HG03103 (cell line): ENCODE measurements around the gene FOS.

Experiments
- ATAC-seq: cut with Tn5 transposase; IDR thresholded peaks from one replicate; pipeline ENCODE4 v1.9.1; 2021; ENCODE audit warnings: low read depth; ENCODE audit not compliant: unreplicated experiment

Gene FOS

DNA sequence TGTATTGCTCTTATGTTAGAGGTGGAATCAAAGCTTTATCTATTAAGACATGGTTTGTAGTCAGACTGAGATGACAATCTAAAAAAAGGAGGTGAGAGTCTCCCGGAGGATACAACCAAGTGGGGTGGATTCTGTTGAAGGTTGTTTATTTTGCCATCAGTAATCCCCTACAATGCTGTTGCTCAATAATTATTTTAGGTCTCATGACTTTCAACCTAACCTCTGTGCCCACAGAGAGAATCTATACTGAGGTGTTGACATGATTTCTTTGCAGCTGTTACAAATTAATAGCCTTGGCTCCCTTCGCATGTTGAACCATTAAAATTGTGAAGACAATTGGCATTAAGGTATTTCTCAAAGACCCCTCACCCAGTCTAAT is 28.7 kb upstream of the FOS start:
- ATAC-seq, result no peak

GRCh38 chr14:75250800-75251199 is 27.8 kb upstream of the FOS start:
- no peak for ATAC-seq

GRCh38 chr14:75252254-75252837 is 26.3 kb upstream of the FOS start:
- ATAC-seq, result no peak

DNA sequence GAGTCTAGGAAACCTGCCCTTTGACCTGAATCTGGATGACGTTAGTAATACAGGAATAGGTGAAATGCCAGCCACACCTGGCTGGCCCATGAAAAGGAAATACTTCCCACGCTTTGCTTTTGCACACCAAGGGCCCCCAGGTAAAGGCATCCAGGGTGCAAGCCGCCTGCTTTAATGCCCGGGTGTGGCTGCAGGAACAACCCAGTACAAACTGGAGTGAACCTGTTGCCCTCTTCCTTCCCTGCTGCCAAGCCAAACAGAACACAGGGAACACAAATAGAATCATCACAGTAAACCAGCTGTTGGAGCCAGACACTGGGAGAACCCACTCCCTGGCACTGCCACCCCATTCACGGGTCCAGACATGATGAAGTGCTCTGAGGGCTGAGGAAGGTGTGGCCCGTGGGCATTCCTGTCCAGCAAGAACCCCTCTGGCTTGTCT is 24.2 kb upstream of the FOS start:
- no peak for ATAC-seq

GRCh38 chr14:75254901-75255584 is 23.6 kb upstream of the FOS start:
- ATAC-seq, result no peak

DNA sequence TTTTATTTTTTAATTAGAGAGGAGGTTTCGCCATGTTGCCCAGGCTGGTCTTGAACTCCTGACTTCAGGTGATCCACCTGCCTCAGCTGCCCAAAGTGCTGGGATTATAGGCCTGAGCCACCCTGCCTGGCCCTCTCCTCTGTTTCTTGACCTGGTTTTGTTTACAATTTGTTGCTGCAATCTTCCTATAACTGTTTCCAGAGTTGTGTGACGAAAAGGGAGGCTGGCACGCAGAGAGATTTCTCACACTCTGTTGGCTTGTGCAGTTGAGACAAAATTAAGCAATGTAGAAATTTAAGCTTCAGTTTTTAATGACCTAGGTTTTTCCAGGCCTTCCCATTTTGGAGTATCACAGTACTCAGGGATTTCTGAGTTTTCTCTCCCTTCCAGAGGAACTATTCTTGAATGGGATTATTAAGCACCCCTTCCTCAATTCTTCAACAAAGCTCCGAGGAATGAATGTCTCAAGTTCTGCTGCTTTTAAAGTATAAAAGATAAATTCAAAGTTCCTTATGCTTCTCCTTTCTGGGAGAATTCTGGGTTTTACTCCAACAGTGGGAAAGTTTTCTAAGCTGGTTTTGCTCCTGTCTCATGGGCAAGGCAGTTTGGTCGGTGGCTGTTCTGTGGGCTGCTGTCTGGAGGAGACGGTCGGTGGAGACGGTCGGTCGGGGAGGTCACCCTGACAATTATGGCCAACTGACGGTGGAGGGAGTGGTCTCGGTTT is 20.4 kb upstream of the FOS start:
- no peak for ATAC-seq

GRCh38 chr14:75258803-75259509 is 19.7 kb upstream of the FOS start:
- peak; percentile 97 for ATAC-seq

GRCh38 chr14:75259510-75259855 is 19.1 kb upstream of the FOS start:
- ATAC-seq, result no peak

DNA sequence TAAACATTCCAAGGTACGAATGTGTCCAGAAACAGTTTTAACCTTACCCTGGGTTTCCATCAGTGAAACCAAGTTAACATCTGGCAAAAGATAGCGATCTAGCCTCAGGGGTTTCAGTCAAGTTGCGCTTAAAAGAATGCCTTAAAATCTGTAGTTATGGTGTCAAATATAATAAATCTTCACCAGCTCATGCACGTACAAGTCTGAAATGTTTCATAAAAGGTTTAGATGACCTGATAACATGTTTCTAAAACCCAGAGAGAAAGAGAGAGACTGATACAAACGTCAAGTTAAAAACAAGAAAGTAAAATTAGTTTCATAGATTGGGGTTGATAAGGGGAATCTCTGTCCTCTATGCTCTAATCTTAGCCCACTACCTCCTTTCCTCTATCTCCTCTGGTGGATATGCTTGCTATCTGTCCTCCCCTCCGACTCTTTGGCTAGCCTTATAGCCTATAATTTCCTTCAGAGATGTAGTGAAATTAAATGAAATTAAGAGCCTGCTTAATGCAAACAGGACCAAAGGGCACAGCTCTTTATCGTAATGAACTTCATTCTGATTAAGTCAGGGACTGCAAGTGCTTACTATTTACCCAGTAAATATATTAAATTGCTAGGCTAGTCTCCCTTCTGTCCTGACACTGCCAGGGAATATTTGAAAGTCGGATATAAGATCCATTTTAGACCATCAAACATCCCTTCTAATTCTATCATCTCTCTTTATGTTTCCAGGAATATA is 18.4 kb upstream of the FOS start:
- ATAC-seq, result no peak

GRCh38 chr14:75261820-75262219 is 16.8 kb upstream of the FOS start:
- ATAC-seq, result no peak

GRCh38 chr14:75262641-75263040 is 16.0 kb upstream of the FOS start:
- ATAC-seq, result no peak

GRCh38 chr14:75264036-75264435 is 14.6 kb upstream of the FOS start:
- no peak for ATAC-seq

- no peak for ATAC-seq
Observed at GRCh38 chr14:75267141-75267721, 11.4 kb upstream of the FOS start.

DNA sequence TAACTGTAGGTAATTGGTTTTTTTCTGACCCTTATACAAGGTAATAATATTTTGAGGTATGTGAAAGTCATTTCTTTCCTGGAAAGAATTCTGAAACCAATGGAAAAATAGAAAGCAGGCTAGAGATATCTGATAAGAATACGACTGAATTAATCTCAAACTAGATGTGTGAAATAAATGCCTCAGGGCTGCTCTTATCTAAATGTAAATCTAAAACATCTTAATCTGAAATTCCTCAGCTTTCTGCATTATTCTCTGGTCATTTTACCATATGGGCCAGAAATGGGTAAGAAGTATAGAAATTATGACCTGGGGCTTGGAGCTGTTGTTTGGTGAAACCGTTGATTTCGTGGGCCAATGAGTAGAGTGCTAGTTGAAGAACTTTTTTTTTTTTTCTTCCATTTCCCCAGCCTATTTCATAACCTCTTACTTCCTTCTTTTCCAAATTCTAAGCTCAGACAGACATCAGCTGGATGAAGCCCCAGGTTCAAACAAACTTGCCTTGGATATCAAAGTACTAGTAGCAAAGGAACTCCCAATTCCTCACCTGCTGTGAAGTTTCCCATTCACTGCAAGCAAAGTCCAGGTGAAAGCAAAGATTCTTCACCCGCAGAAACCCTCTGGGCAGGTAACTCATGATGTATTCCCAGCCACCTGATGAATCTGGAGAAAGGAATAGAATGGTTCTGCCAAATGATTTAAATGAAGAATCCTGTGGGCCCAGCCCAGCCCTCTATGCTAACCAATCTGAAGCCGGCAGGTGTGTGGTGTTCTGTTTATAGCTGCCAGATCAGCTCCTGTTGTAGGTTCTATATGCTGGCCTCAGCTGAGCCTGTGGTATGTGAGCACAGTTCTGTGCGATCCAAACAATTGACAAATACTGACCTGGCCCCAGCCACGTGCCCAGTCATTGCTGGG is 9.7 kb upstream of the FOS start:
- no peak for ATAC-seq

DNA sequence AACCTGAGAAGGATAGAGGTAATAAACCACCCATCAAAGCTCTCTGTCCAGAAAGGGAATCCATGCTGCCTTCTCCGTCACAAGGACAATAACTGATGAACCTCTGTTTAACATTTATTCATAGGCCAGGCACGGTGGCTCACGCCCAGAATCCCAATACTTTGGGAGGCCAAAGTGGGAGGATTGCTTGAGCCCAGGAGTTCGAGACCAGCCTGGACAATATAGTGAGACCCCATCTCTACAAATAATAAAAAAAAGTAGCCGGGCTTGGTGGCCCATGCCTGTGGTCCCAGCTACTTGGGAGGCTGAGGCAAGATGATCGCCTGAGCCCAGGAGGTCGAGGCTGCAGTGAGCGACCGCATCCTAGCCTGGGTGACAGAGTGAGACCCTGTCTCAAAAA is 7.1 kb upstream of the FOS start:
- ATAC-seq, result no peak

DNA sequence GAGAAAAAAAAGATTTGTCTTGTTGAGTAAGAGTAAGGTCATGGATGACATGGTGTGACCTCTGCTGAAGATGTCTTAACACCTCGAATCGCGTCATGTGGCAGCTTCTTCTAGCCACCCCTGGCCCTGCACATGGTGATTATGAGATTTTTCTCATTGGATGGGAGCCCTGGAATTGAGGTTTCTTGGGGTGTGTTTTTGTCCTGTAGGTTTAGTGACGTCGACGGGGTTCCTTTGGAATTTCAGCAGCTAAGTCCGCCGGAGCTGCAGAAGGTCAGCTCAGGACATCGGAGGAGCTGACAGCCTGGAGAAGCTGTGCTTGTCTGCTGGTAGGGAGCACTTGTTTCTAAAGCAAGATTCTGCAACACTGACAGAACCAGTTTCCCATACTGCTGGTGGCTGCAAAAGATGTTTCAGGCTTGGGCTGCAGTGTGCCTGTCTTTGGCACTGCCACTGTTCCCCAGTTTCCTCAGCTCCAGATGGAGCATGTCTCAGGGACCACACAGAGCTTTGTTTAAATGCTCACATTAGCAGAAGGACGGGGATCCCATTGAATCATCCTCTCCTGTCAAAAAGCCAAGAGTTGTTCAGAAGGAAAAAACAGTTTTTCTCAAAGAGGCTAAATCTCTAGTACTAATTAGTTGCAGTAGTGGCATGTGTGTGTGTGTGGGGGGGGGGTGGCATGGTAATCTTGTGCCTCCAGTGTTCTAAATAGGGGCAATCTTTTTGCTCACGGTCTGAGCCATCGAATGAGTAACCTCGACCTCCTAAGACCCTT is 5.2 kb upstream of the FOS start:
- no peak for ATAC-seq

DNA sequence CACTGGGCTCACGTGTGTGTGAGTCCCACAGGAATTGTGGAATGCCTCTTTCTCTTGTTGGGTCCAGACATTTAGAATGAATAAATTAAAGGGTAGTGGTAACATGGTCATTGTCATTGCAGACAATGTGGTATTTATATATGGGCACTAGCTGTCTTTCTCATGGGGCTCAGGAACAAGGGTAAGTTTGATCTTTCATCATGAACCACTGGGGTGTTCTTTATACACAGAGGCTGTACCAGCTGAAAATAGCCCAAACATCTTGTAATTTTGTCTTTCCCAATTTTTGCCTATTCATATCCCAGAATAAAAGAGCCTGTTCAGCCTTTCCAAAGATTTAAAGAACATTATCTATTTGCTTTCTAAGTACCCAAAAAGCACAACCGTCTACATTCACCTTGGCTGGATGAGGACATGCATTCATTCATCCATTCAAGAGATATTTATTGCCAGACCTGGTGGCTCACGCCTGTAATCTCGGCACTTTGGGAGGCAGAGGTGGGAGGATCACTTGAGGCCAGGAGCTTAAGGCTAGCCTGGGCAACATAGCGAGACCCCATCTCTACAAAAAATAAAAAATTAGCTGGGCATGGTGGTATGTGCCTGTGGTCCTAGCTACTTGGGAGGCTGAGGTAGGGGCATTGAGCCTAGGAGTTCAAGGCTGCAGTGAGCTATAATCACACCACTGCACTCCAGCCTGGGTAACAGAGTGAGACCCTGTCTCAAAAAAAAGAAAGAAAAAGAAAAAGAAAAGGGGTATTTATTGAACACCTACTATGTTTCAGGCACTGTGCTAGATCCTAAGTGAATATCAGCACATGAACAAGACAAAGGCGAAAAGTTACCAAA is 4.4 kb upstream of the FOS start:
- ATAC-seq, result no peak
